GM19035 (cell line): ENCODE data around the gene CENPP.

Experiments used
- ATAC-seq: cut with Tn5 transposase; IDR thresholded peaks from one replicate; pipeline ENCODE4 v1.9.1; 2021; ENCODE audit not compliant: unreplicated experiment

CENPP gene

GRCh38 chr9:92634712-92635605 is 309.2 kb downstream of the CENPP start:
- ATAC-seq, result no peak

GRCh38 chr9:92635760-92636159 is 310.0 kb downstream of the CENPP start:
- ATAC-seq, result no peak

- ATAC-seq, result no peak
These were observed 310.9 kb downstream of the CENPP start for GRCh38 chr9:92636627-92637026.

- no peak for ATAC-seq
These were observed 311.6 kb downstream of the CENPP start for GRCh38 chr9:92637326-92637725.

GRCh38 chr9:92637886-92638620 is 312.3 kb downstream of the CENPP start:
- no peak for ATAC-seq

- ATAC-seq, result no peak
These were observed 312.9 kb downstream of the CENPP start for GRCh38 chr9:92638621-92639101.

- no peak for ATAC-seq
These were observed 313.4 kb downstream of the CENPP start for GRCh38 chr9:92639124-92639523.

GRCh38 chr9:92639791-92640271 is 314.1 kb downstream of the CENPP start:
- no peak for ATAC-seq

- no peak for ATAC-seq
These were observed 314.8 kb downstream of the CENPP start for GRCh38 chr9:92640398-92641091.

GRCh38 chr9:92641092-92641809 is 315.5 kb downstream of the CENPP start:
- ATAC-seq, result no peak

GRCh38 chr9:92642041-92642451 is 316.3 kb downstream of the CENPP start:
- ATAC-seq, result no peak

- no peak for ATAC-seq
These were observed 316.8 kb downstream of the CENPP start for GRCh38 chr9:92642564-92642963.

GRCh38 chr9:92644278-92644677 is 318.5 kb downstream of the CENPP start:
- ATAC-seq, result no peak

- ATAC-seq, result no peak
These were observed 319.3 kb downstream of the CENPP start for GRCh38 chr9:92645041-92645440.

GRCh38 chr9:92647671-92648473 is 322.1 kb downstream of the CENPP start:
- no peak for ATAC-seq

GRCh38 chr9:92648474-92648971 is 322.8 kb downstream of the CENPP start:
- no peak for ATAC-seq

- no peak for ATAC-seq
These were observed 323.3 kb downstream of the CENPP start for GRCh38 chr9:92649007-92649406.

GRCh38 chr9:92650296-92650695 is 324.5 kb downstream of the CENPP start:
- ATAC-seq, result no peak

GRCh38 chr9:92650839-92651621 is 325.3 kb downstream of the CENPP start:
- no peak for ATAC-seq
